Fibroblast of the aortic adventitia (primary cell): ENCODE data around the gene LGR5. TPM values are rescaled to one million over a fixed set of nuclear protein-coding genes. Genes with fewer than 3 reads are reported as not detected.

Experiments used
- DNase-seq: peaks from one replicate; pipeline ENCODE4 v3.0.0-alpha.2; 2010; ENCODE audit warnings: low read depth
- H3K4me3 ChIP-seq: 2 replicates; pipeline ENCODE4 v1.5.1; 2011; ENCODE audit warnings: low read depth, mild to moderate bottlenecking, control low read depth, low read length, moderate library complexity
- total RNA-seq: library from RNA; depleted of rRNA; stranded (reverse); fragments of >200 nt; gene quantifications from 2 replicates; pipeline ENCODE4 v1.2.3, GENCODE V29; 2012; ENCODE audit warnings: low replicate concordance
- TF ChIP-seq, protein P1 (sequence below): IDR thresholded peaks from 2 replicates; pipeline ENCODE4 v1.5.1; 2011; ENCODE audit warnings: mild to moderate bottlenecking, low read length, control low read depth, inconsistent platforms; ENCODE audit not compliant: insufficient read depth

Gene LGR5
- total RNA-seq, 1 donor, result 7.8 TPM

DNA sequence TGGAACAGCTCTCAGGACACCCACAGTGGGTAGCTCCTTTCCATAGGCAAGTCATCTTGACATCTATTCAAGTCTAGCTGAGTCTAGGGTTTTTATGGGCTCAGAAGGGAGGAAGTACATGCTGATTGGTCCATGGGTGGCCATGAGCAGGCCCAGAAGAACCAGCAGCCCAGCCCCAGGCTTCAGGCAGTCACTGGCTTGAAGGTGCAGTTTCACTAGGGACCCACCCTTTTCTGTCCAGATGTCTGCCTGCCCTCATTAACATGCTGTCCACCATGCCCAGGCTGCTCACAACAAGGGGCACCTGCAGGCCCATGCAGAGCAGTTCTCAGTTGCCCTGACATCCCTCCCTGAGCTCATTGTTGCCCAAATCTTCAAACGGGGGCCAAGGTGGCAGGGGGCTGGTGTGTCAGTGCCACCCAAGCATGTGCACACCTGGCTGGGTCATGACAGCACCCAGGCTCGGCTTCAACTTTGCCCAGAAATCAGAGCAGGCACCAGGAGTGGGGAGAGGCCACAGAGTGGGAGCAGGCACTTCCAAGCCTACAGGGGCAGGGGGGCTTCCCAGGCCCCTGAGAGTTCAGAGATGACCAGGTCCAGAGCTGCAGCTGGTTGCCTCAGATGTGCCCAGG is 18.7 kb upstream of the LGR5 start:
- H3K4me3 ChIP-seq, result no peak overlapping the region
- TF ChIP-seq, protein P1, sequence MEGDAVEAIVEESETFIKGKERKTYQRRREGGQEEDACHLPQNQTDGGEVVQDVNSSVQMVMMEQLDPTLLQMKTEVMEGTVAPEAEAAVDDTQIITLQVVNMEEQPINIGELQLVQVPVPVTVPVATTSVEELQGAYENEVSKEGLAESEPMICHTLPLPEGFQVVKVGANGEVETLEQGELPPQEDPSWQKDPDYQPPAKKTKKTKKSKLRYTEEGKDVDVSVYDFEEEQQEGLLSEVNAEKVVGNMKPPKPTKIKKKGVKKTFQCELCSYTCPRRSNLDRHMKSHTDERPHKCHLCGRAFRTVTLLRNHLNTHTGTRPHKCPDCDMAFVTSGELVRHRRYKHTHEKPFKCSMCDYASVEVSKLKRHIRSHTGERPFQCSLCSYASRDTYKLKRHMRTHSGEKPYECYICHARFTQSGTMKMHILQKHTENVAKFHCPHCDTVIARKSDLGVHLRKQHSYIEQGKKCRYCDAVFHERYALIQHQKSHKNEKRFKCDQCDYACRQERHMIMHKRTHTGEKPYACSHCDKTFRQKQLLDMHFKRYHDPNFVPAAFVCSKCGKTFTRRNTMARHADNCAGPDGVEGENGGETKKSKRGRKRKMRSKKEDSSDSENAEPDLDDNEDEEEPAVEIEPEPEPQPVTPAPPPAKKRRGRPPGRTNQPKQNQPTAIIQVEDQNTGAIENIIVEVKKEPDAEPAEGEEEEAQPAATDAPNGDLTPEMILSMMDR, result no peak
- no peak for DNase-seq

DNA sequence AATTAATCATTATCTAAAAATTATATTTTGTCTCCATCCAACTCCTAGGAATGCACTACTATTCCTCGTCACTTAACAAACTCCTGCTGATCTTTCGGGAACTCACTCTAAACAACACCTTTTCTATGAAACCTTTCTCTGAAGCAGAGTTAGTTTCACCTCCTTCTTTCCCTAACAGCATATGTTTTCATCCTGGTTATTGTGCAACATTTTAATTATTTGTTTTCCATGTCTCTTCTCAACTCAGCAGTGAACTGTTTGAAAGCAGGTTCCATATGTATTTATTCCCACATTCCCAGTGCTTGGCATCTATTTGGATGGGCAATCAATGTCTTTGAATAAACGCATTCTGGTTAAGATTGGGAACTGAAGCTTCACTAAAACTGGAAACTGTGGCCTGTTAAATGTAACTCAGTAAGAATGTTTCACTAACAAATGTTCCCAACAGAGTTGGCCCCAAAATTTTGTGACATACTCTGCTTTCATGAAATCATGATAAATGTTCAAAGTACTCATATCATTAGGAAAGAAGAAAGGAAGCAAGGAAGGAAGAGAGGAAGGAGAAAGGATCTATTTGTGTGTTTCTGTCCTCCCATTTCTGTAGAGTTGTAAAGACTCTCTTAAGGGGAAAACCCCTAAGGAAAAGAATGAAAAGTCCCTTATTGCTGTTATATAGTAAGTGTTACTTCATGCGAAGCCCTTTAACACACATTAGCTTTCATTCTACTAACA is 13.9 kb upstream of the LGR5 start:
- no peak for DNase-seq
- no peak overlapping the region for H3K4me3 ChIP-seq
- TF ChIP-seq, protein P1, result no peak

DNA sequence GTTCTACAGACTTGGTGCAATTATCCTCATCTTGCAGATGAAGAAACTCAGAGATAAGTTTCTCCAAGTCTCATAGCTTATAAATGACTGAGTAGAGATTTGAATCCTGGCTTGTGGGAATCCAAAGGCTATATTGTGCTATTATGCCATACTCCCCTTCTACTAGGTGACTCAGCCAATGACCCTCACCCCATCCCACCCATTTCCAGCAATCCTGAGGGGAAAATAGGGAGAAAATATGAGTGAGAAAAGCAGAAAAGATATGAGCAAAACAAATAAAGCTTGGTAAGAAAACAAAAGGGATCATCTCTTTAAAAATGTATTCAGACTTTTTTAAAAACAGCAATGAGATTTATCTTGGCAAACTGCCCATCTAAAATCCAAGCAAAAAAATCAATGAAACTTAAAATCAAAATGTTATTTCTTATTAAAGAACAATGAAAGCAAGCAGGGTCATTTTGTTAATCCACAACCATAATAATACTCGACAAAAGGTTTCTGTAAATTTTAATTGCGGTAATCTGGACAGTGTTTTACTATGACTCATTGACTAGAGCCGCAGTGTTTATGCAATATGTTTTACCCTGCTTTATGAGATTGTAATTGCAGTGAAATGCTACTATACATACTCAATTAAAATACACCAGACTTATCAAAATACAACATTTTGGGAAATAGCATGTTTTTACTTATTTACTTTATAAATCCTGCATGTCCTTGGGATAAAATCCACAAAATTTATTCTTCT is 13.1 kb upstream of the LGR5 start:
- TF ChIP-seq, protein P1, result no peak
- no peak overlapping the region for H3K4me3 ChIP-seq
- peak; percentile 27 for DNase-seq

DNA sequence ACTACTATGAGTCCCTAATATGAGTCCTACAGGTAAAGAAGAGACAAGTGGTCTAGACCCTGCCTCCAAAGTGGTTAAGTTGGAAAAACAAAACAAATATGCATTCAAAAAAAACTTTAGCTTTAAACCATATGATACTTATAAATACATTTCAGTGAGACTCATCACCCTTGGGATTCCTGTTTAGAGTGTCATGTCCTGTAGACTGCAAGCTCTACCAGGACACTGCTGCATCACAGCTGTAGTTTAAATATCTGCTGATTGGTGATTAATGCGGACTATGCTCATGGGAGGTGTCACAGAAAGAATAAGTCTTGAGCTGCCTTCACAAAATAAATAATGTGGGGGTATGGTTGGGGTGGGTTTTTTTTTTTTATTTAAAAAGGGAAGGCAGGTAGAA is 8.8 kb upstream of the LGR5 start:
- TF ChIP-seq, protein P1, result no peak
- no peak for DNase-seq
- no peak overlapping the region for H3K4me3 ChIP-seq

DNA sequence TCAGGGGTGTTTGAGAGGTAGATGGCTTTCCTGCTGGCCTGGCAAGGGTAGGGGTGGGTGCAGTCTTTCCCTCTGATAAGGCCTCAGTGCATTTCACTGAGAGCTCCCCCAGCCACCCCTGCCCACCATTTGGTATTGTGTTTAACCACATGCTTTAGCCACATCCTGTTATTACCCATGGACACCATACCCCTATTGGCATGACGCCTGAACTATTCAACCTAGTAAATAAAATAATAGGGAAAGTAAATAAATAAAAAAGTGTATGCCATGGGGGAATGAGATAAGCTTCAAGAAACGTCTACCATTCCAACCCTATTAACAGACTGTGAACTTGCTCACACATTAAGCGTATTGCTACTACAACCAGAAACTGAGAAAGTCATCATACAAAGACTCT is 7.6 kb upstream of the LGR5 start:
- TF ChIP-seq, protein P1, result no peak

DNA sequence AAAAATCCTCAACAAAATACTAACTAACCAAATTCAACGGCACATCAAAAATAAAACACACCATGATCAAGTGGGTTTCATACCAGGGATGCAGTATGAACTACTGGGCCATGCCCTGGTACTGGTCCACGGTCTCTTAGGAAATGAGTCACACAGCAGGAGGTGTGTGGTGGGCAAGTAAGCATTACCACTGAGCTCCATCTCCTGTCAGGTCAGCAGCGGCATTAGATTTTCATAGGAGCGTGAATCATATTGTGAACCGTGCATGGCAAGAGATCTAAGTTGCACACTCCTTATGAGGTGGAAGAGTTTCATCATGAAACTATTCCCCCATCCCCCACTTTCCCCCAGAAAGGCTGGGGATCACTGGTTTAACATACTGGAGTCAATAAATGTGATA is 6.7 kb upstream of the LGR5 start:
- TF ChIP-seq, protein P1, result no peak
- DNase-seq, result no peak
- no peak overlapping the region for H3K4me3 ChIP-seq

More for the DNA sequence above, 7.6 kb upstream of the LGR5 start:
- H3K4me3 ChIP-seq, result no peak overlapping the region
- no peak for DNase-seq
